H4 (cell line): ENCODE measurements around the gene VEZF1. TPM values are rescaled to one million over a fixed set of nuclear protein-coding genes. Genes with fewer than 3 reads are reported as not detected.
A peak's percentile ranks its signal among the peaks of the same experiment; 100 is the strongest.

ENCODE experiments used
- DNase-seq: peaks from one replicate; pipeline ENCODE4 v3.0.0-alpha.2; 2015; ENCODE audit warnings: low spot score
- total RNA-seq: library from RNA; depleted of rRNA; stranded (reverse); fragments of >200 nt; shearing (Covaris generic); gene quantifications from 2 replicates; pipeline ENCODE4 v1.2.3, GENCODE V29; 2014; rRNA removed

VEZF1 gene
- total RNA-seq: 50.4 and 60.6 TPM in 2 replicates

- peak; percentile 74 for DNase-seq
Measured at GRCh38 chr17:57987581-57988300, at the start of gene VEZF1. Gene VEZF1, minus strand, starts transcription at chr17:57988254. Its CDS starts 143 bp downstream, at chr17:57988111.

- DNase-seq: no peak
Measured at GRCh38 chr17:58032691-58033415, 44.8 kb upstream of the VEZF1 start.

GRCh38 chr17:58028578-58028977 is 40.5 kb upstream of the VEZF1 start:
- no peak for DNase-seq

- DNase-seq: no peak
Measured at GRCh38 chr17:58020401-58020800, 32.3 kb upstream of the VEZF1 start.

GRCh38 chr17:58019521-58019920 is 31.5 kb upstream of the VEZF1 start:
- no peak for DNase-seq

- DNase-seq: no peak
Measured at GRCh38 chr17:58019039-58019438, 31.0 kb upstream of the VEZF1 start.

GRCh38 chr17:58010067-58010799 is 22.2 kb upstream of the VEZF1 start:
- DNase-seq: no peak

GRCh38 chr17:58007781-58008706 is 20.0 kb upstream of the VEZF1 start:
- DNase-seq: no peak

GRCh38 chr17:58006924-58007780 is 19.1 kb upstream of the VEZF1 start, which contains the start of gene SRSF1:
Gene SRSF1, minus strand, starts transcription at chr17:58007246. Its CDS starts 109 bp downstream, at chr17:58007137.
- peak; percentile 99 for DNase-seq

- DNase-seq: peak; percentile 70
Measured at GRCh38 chr17:58006560-58006923, 18.5 kb upstream of the VEZF1 start.

GRCh38 chr17:58005728-58006559 is 17.9 kb upstream of the VEZF1 start:
- no peak for DNase-seq

- no peak for DNase-seq
Measured at GRCh38 chr17:58005031-58005727, 17.1 kb upstream of the VEZF1 start.

- no peak for DNase-seq
Measured at GRCh38 chr17:58004060-58004459, 16.0 kb upstream of the VEZF1 start.

GRCh38 chr17:58002973-58003372 is 14.9 kb upstream of the VEZF1 start:
- no peak for DNase-seq

- no peak for DNase-seq
Measured at GRCh38 chr17:58002154-58002948, 14.3 kb upstream of the VEZF1 start.

GRCh38 chr17:58001461-58002124 is 13.5 kb upstream of the VEZF1 start:
- DNase-seq: no peak

- DNase-seq: peak; percentile 70
Measured at GRCh38 chr17:57999496-58000017, 11.5 kb upstream of the VEZF1 start.
